Heart right ventricle (tissue), 16 donors: Measurements from ENCODE around the gene PRDM7. TPM values are rescaled to one million over a fixed set of nuclear protein-coding genes. Genes with fewer than 3 reads are reported as not detected.
"Not testable (repeated sequence)": the region's sequence is repeated elsewhere in the genome, so short reads cannot be mapped to it uniquely, and the experiment has no call there.

Source experiments
- ATAC-seq, 8 donors: fragments of 200-7000 bp; cut with Tn5 transposase; one replicate each; pipeline ENCODE4 v1.9.1; 2020; ENCODE audit warnings: mild to moderate bottlenecking in 8 of 8, moderate library complexity in 8 of 8, moderate number of reproducible peaks in 1 of 8
- DNase-seq, 2 donors: peaks; one replicate each; pipeline ENCODE4 v3.0.0-alpha.2; 2020
- H3K27ac ChIP-seq, 10 donors: fragments of 200-600 bp; sonication (generic) in 2 of 10; one replicate each; pipeline versions ENCODE4 v1.5.0 to v1.8.0; 2020 to 2022; ENCODE audit warnings: mild to moderate bottlenecking in 3 of 10
- H3K27me3 ChIP-seq, 7 donors: fragments of 200-600 bp; one replicate each; pipeline ENCODE4 v1.8.0; 2021 to 2022; ENCODE audit warnings: mild to moderate bottlenecking in 2 of 7
- H3K36me3 ChIP-seq, 9 donors: fragments of 200-600 bp; sonication (generic) in 1 of 9; one replicate each; pipeline versions ENCODE4 v1.5.0 to v1.8.0; 2020 to 2022; ENCODE audit warnings: mild to moderate bottlenecking in 2 of 9
- H3K4me1 ChIP-seq, 9 donors: fragments of 200-600 bp; sonication (generic) in 1 of 9; one replicate each; pipeline versions ENCODE4 v1.5.0 to v1.8.0; 2020 to 2022; ENCODE audit warnings: mild to moderate bottlenecking in 4 of 9
- H3K4me3 ChIP-seq, 10 donors: fragments of 200-600 bp; sonication (generic) in 2 of 10; one replicate each; pipeline versions ENCODE4 v1.5.0 to v1.8.0; 2020 to 2022; ENCODE audit warnings: mild to moderate bottlenecking in 7 of 10, moderate library complexity in 2 of 10
- H3K9me3 ChIP-seq, 11 donors: fragments of 200-600 bp in 10 of 11; sonication (generic) in 2 of 11; one replicate each; pipeline versions ENCODE4 v1.5.0 to v1.8.0; 2013 to 2022; ENCODE audit warnings: mild to moderate bottlenecking in 2 of 11, control low read depth in 1 of 11, moderate library complexity in 1 of 11
- WGBS, 2 donors: extraction: QIAGEN DNeasy Blood & Tissue Kit; methylation state at CpG; one replicate each; pipeline ENCODE4 v1.1.7; 2013; ENCODE audit warnings: inconsistent platforms in 1 of 2; 5-methylcytosine and 5-hydroxymethylcytosine counted together
- intact Hi-C, 10 donors: fragments of 100-400 bp; cut with DNase I; formaldehyde crosslinking; loops; one replicate each; pipeline versions ENCODE4 v1.11.1 to v1.14.2; 2022
- long read RNA-seq, 3 donors: library from polyadenylated mRNA; unstranded; transcript quantifications; one replicate each; pipeline ENCODE4 v2.0.0, GENCODE V29; 2020 to 2021
- polyA plus RNA-seq, 2 donors: library from polyadenylated mRNA; stranded (reverse); fragments of 200-250 nt; gene quantifications; one replicate each; pipeline ENCODE4 v1.2.3, GENCODE V29; 2013
- total RNA-seq, 10 donors: library from RNA; stranded (reverse); fragmentation: NEBNext Ultra II Directional in 3 of 10; extraction: Animal tissue kit (Norgen Biotek cat#: 25700) in 3 of 10; gene quantifications; one replicate each; pipeline versions ENCODE4 v1.2.1 to v1.2.4, GENCODE V29; 2021 to 2023
- TF ChIP-seq, protein P1 (sequence below), 9 donors: fragments of 200-600 bp; sonication (generic) in 2 of 9; IDR thresholded peaks; one replicate each; pipeline versions ENCODE4 v1.5.0 to v1.8.0; 2021 to 2022; ENCODE audit warnings: antibody characterized with exemption in 9 of 9, mild to moderate bottlenecking in 5 of 9, moderate library complexity in 1 of 9
- donor health status: Arrhythmogenic right ventricular cardiomyopathy.
- donor health status: ischemic (EF 13 %, LVEDD 7.1; RV severe dilation, severe dysfunction).
- donor health status: healthy with polysubstance abuse.
- donor health status: DM: no; HTN: yes; CAD: no.
- donor health status: DM: no; HTN: no; CAD: no.
- donor health status: ischemic (EF 25% LVEDD 6.9; RV normal size, moderate dysfunction).
- donor health status: ischemic (EF 25% LVEDD 5.7; RV mildly dilated, moderate dysfunction).
- donor health status: healthy.
- donor health status: DM: yes; HTN: yes; CAD: no.
- donor health status: Ischemic cardiomyopathy.
- donor health status: ischemic (EF 35%, LVEDD 5.7; RV mildly dilated, moderate dysfunction).
- donor health status: nonischemic (EF 11% LVEDD 7.7; RV severe dilation, severe dysfunction).
- donor health status: DM: yes; HTN: yes; CAD: no.
- donor health status: PGD.
- donor health status: ischemic (EF 29% LVEDD 5.4; RV normal size, mild dysfunction).
- donor health status: nonischemic (EF 23%, LVEDD 6.1; RV moderate dilation, normal function).

The PRDM7 gene
- total RNA-seq (not detected), polyA plus RNA-seq (not detected)
- long read RNA-seq, donor 1: 0 reads
- long read RNA-seq, donor 2: 0 reads
- long read RNA-seq, donor 3: 0 reads

- intact Hi-C loops: loop anchor here in 1 of 10 donors (5.0 kb wide), 1 partner anchor 170 kb away; no protein-coding TSS in a partner anchor
- H3K27ac ChIP-seq: peak within 1 kb of the TSS in 3 of 10 donors; percentile 15 to 60 (median 46)
- TF ChIP-seq, protein P1, sequence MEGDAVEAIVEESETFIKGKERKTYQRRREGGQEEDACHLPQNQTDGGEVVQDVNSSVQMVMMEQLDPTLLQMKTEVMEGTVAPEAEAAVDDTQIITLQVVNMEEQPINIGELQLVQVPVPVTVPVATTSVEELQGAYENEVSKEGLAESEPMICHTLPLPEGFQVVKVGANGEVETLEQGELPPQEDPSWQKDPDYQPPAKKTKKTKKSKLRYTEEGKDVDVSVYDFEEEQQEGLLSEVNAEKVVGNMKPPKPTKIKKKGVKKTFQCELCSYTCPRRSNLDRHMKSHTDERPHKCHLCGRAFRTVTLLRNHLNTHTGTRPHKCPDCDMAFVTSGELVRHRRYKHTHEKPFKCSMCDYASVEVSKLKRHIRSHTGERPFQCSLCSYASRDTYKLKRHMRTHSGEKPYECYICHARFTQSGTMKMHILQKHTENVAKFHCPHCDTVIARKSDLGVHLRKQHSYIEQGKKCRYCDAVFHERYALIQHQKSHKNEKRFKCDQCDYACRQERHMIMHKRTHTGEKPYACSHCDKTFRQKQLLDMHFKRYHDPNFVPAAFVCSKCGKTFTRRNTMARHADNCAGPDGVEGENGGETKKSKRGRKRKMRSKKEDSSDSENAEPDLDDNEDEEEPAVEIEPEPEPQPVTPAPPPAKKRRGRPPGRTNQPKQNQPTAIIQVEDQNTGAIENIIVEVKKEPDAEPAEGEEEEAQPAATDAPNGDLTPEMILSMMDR (IDR thresholded peaks at IDR 0.05): no peak
- no peaks in the 10 kb centered on the region for H3K9me3 ChIP-seq
- peak within 1 kb of the TSS in 9 of 10 donors; percentile 5 to 59 (median 51) for H3K4me3 ChIP-seq
- peaks cover 0 to 23% (median 0%) of the 10 kb centered on the region in 9 donors for H3K4me1 ChIP-seq
- no peaks in the 10 kb centered on the region for H3K36me3 ChIP-seq
- ATAC-seq: peak; percentile 96 to 99 (median 98)
- 2 to 5% methylated on average over 32 of the region's 32 CpGs for WGBS, 2 donors
- H3K27me3 ChIP-seq: peaks cover 0 to 17% (median 0%) of the 10 kb centered on the region in 7 donors
- DNase-seq: peak; percentile 93 to 94
Observed at GRCh38 chr16:90077240-90077756, at the start of gene PRDM7. TSS of gene PRDM7 (minus strand) at chr16:90077331. CDS start at chr16:90075910, 1,421 bp downstream.

- ATAC-seq, H3K9me3 ChIP-seq, H3K27ac ChIP-seq, H3K27me3 ChIP-seq, H3K36me3 ChIP-seq, intact Hi-C loops, H3K4me1 ChIP-seq, DNase-seq, H3K4me3 ChIP-seq: not testable (repeated sequence)
- WGBS, 2 donors: 100% methylated on average over 1 of the region's 4 CpGs
Observed at GRCh38 chr16:90121846-90122245, 44.7 kb upstream of the PRDM7 start.

DNA sequence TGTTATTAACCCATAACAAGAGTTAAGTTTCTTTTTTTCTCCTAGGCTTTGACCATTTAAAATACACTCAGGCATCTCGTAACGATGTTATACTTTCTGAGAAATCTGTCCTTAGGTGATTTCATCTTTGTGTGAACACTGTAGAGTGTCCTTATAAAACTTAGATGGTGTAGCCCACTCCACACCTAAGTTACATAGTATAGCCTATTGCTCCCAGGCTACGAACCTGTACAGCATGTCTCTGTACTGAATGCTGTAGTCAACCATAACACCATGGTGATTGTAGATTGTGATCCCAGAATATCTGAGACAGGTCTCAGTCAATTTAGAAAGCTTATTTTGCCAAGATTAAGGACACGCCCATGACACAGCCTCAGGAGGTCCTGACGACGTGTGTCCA lies 30.5 kb upstream of the PRDM7 start:
- H3K4me1 ChIP-seq, H3K9me3 ChIP-seq, H3K4me3 ChIP-seq, DNase-seq, H3K27ac ChIP-seq, H3K27me3 ChIP-seq, ATAC-seq, H3K36me3 ChIP-seq, intact Hi-C loops: not testable (repeated sequence)
- no CpG with 5 or more reads among the region's 6 CpGs for WGBS, 2 donors

DNA sequence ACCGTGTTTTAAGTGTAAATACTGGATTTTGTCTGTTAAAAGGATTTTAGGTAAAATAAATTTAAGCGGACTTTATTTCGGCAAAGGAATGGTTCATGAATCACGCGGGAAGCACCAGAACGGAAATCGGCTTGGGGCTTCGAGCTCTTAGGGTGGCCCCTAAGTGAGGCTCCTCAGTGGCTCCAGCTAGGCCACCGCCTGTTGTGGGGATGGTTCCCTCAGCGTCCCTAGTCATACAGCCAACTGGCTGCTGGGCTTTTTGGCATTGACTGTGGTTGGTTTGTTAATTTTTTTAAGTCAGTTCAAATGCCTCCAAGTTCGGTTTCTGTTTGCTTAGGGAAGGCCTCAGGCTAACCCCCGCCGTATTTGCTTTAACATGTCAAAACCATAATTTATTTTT lies 29.9 kb upstream of the PRDM7 start:
- DNase-seq, H3K4me3 ChIP-seq, intact Hi-C loops, H3K27ac ChIP-seq, H3K36me3 ChIP-seq, H3K27me3 ChIP-seq, ATAC-seq, H3K4me1 ChIP-seq, H3K9me3 ChIP-seq: not testable (repeated sequence)
- 93 to 94% methylated on average over 8 of the region's 13 CpGs for WGBS, 2 donors

DNA sequence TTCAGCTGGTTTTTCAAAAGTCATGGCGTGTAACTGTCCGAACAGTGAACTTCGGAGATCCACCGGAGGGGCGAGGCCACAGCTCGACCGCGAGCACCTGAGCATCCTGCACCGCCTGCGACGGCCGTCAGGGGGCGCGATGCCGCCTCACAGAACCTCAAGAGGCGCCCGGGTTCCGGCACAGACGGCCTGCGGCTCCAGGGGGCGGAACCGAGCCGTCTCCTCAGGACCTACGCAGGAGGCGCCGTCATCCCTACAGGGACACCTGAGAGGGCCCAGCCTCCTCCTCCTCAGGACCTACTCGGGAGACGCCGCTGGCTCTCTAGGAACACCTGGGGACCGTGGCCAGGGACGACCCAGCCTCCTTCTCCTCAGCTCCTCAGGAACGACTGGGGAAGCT lies 29.1 kb upstream of the PRDM7 start:
- H3K9me3 ChIP-seq, H3K27ac ChIP-seq, intact Hi-C loops, H3K27me3 ChIP-seq, H3K4me1 ChIP-seq, H3K36me3 ChIP-seq, DNase-seq: not testable (repeated sequence)
- TF ChIP-seq, protein P1 (IDR thresholded peaks at IDR 0.05): peak in 2 of 9 donors; percentile 25 to 59
- 24 to 31% methylated on average over 27 to 31 of the region's 32 CpGs for WGBS, 2 donors
- H3K4me3 ChIP-seq: peak overlapping the region in 1 of 10 donors; percentile 26
- ATAC-seq: peak in 5 of 8 donors; percentile 31 to 47 (median 44)

DNA sequence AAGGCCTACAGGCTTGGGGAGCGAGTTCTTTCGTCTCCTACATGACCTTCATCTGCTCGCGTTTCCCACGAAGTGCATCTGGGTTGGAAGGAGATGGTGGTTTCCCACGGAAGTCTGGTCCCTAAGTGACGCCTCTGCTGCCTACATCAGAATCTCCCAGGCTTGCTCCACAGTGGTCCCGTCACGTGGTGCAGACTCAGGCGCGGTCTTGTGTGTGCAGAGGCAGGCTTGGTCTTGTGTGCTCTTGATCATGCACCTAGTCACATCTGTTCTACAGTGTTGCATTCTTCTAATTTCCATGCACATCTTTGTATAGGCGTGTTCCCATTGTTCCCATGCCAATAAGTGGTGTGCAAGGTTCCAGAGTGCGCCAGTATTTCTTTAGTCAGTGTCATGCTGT lies 27.6 kb upstream of the PRDM7 start:
- ATAC-seq: not testable (repeated sequence)

GRCh38 chr16:90102086-90102884 lies 25.2 kb upstream of the PRDM7 start:
- H3K27ac ChIP-seq: peak overlapping the region in 1 of 10 donors; percentile 80
- WGBS, 2 donors: 72 to 73% methylated on average over 7 to 11 of the region's 12 CpGs
- H3K9me3 ChIP-seq, H3K4me1 ChIP-seq, ATAC-seq, DNase-seq, H3K36me3 ChIP-seq, H3K27me3 ChIP-seq, intact Hi-C loops: not testable (repeated sequence)
- H3K4me3 ChIP-seq: peak overlapping the region in 1 of 10 donors; percentile 48

More for the DNA sequence above, 27.6 kb upstream of the PRDM7 start:
- H3K27me3 ChIP-seq, H3K4me1 ChIP-seq, H3K4me3 ChIP-seq, H3K36me3 ChIP-seq, H3K27ac ChIP-seq, DNase-seq, intact Hi-C loops, H3K9me3 ChIP-seq: not testable (repeated sequence)
- 83 to 86% methylated on average over 13 of the region's 13 CpGs for WGBS, 2 donors

DNA sequence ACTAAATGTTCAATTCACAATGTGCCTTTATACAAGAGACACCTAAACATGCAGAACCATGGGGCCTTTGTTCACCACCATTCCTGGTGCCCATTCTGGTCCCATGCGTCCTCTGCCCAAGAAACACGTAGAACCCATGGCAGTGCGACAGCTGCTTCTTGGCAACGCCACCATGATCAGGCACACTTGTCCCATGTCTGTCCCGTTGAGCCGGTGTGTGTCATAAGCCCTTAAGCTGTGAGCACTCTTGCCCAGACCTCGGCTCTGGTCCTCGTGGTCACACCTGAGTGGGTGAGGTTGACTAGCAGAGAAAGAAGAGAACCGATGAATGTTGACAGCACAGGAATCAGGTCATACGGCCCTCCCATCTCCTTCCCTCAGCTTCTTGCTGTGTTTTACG lies 24.2 kb upstream of the PRDM7 start:
- WGBS, 2 donors: 85 to 94% methylated on average over 8 to 10 of the region's 11 CpGs
- peak in 2 of 8 donors; percentile 11 to 34 for ATAC-seq

GRCh38 chr16:90100790-90101189 lies 23.7 kb upstream of the PRDM7 start:
- intact Hi-C loops, H3K9me3 ChIP-seq, H3K27ac ChIP-seq, H3K27me3 ChIP-seq, H3K36me3 ChIP-seq, H3K4me3 ChIP-seq, DNase-seq, H3K4me1 ChIP-seq: not testable (repeated sequence)
- peak; percentile 91 to 97 (median 96) for ATAC-seq
- no CpG with 5 or more reads among the region's 4 CpGs for WGBS, 2 donors

More for the DNA sequence above, 24.2 kb upstream of the PRDM7 start:
- H3K9me3 ChIP-seq, H3K36me3 ChIP-seq, DNase-seq, H3K4me3 ChIP-seq, H3K27me3 ChIP-seq, intact Hi-C loops, H3K4me1 ChIP-seq: not testable (repeated sequence)
- peak overlapping the region in 1 of 10 donors; percentile 80 for H3K27ac ChIP-seq
